HG03159 (cell line): ENCODE data around the gene HEG1.
"Not testable (repeated sequence)": the region's sequence is repeated elsewhere in the genome, so short reads cannot be mapped to it uniquely, and the experiment has no call there.

Source experiments
- ATAC-seq: cut with Tn5 transposase; IDR thresholded peaks from one replicate; pipeline ENCODE4 v1.9.1; 2021; ENCODE audit warnings: mild to moderate bottlenecking, moderate library complexity; ENCODE audit not compliant: unreplicated experiment

The HEG1 gene, protein sequence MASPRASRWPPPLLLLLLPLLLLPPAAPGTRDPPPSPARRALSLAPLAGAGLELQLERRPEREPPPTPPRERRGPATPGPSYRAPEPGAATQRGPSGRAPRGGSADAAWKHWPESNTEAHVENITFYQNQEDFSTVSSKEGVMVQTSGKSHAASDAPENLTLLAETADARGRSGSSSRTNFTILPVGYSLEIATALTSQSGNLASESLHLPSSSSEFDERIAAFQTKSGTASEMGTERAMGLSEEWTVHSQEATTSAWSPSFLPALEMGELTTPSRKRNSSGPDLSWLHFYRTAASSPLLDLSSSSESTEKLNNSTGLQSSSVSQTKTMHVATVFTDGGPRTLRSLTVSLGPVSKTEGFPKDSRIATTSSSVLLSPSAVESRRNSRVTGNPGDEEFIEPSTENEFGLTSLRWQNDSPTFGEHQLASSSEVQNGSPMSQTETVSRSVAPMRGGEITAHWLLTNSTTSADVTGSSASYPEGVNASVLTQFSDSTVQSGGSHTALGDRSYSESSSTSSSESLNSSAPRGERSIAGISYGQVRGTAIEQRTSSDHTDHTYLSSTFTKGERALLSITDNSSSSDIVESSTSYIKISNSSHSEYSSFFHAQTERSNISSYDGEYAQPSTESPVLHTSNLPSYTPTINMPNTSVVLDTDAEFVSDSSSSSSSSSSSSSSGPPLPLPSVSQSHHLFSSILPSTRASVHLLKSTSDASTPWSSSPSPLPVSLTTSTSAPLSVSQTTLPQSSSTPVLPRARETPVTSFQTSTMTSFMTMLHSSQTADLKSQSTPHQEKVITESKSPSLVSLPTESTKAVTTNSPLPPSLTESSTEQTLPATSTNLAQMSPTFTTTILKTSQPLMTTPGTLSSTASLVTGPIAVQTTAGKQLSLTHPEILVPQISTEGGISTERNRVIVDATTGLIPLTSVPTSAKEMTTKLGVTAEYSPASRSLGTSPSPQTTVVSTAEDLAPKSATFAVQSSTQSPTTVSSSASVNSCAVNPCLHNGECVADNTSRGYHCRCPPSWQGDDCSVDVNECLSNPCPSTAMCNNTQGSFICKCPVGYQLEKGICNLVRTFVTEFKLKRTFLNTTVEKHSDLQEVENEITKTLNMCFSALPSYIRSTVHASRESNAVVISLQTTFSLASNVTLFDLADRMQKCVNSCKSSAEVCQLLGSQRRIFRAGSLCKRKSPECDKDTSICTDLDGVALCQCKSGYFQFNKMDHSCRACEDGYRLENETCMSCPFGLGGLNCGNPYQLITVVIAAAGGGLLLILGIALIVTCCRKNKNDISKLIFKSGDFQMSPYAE (N-terminal part only)

DNA sequence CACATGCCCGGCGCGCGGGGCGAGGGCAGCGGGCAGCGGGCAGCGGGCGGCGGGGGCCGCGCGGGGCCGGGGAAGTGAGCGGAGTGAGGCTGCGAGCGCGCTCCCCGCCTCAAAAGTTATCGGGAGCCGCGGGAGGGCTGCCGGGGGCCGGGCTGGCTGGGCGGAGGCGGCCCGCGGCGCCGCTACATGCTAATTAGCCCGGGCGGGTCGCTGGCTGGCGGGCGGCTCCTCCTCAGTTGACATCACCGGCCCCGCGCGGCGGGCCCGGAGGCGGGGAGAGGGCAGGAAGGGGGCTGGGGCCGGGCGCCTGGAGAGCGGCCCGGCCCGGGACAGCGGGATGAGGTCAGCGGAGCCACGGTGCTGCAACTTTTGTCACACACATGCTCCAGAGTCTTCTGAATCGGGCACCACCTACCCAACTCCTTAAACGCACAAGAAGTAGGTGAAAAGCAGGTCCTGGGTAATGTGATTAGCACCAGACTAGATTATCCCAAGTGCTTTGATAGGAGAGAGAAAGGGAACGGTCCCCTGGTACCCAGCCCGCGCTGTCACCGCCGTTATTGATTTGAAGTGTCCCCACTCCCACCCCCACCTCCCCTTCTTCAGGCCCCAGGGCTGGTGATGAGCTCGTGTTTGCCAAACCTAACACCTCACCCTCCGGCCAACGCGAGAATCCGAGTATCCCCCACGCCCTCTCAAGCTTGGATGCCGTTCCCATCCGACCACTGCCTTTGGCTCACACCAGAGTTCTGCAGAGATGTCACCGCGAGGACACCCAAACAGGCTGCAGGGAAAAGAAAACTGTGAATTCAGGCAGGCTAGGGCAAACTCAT lies at the start of gene HEG1:
Gene HEG1, minus strand, starts transcription at position 85 of the 833 bp plus-strand sequence. CDS start 107 bp downstream, outside the sequence.
- peak; percentile 60 for ATAC-seq

GRCh38 chr3:125105116-125105515 lies 49.3 kb upstream of the HEG1 start:
- no peak for ATAC-seq

DNA sequence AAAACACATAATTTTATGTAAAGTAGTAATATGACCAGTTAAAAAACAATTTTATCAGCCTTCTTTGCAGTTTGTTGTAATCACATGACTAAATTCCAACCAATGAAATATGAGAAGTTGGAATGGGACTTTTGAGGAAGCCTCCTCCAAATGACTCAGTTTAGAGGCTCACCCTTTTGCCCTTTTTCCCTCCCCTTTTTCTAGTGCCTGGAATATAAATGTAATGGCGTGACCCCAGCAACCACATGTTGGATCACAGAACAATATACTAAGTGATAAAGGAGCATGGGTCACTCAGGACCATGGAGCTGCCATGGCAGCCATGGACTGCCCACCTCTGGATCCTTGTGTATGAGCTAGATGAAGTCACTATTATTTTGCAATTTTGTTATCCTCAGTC lies 48.8 kb upstream of the HEG1 start:
- ATAC-seq, result no peak

DNA sequence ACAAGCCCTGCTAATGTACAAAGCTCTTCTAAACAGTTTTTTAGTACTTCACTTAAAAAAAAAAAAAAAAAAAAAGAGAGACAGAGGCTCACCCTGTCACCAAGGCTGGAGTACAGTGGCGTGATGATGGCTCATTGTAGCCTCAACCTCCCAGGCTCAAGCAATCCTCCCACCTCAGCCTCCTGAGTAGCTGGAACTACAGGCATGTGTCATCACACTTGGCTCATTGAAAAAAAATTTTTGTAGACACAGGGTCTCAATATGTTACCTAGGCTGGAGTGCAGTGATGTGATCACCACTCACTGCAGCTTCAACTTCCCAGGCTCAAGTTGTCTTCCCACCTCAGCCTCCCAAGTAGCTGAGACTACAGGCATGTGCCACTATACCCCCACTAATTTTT lies 47.6 kb upstream of the HEG1 start:
- no peak for ATAC-seq

- no peak for ATAC-seq
Measured at GRCh38 chr3:125102470-125102869, 46.7 kb upstream of the HEG1 start.

GRCh38 chr3:125098611-125099291 lies 43.0 kb upstream of the HEG1 start:
- ATAC-seq, result no peak

DNA sequence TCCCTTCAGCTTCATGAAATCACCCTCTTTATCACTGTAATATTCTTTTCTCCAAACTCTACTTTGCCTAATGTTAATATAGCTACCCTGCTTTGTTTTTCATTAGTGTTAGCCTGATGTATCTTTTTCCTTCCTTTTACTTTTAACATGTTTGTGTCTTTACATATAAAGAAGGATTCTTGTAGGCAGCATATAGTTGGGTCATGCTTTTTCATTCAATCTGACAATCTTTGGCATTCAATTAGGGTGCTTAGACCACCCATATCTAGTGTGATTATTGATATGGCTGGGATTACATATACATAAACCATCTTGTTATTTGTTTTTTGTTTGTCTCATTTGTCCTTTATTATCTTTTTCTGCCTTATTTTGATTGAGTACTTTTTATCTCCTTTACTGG lies 34.9 kb upstream of the HEG1 start:
- no peak for ATAC-seq

- ATAC-seq, result no peak
Measured at GRCh38 chr3:125087768-125088391, 32.1 kb upstream of the HEG1 start.

GRCh38 chr3:125085166-125085565 lies 29.4 kb upstream of the HEG1 start:
- ATAC-seq, result no peak

DNA sequence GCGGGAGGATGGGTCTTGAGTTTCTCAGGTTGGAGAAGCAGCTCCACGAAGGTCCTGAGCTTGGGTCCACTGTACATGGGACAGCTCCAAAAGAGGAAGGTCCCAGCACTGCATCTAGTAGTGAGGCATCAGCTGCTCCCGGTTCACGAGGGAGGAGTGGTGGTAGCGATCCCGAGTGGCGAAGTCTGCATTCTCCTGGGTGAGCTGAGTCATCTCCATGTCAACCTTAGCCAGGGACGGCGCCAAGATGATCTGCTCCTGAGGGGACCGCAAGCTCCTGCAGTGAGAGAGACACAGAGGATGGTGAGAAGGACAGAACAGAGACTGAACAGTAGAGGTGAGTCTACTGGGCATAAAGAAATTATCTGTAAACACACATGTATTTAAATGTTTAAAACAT lies 28.0 kb upstream of the HEG1 start:
- ATAC-seq, result no peak

GRCh38 chr3:125082339-125082738 lies 26.5 kb upstream of the HEG1 start:
- ATAC-seq, result not testable (repeated sequence)

DNA sequence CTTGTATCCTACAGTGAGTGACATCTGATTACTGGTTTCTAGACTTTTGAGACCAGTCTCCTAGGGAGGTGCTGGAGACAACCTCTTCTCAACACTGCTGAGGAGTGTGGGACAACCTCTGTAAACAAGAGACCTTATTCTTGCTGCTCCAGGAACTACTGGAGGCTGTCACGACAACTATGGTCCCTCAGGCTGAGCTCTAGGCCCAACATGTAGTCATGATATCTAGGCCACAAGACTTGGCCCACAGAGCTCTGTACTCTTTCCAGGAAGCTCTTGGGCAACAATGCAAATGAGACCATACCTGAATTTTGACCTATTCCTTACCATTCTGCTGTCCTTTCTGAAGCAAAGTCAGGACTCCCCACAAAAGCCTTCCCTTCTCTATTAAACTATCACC lies 24.3 kb upstream of the HEG1 start:
- no peak for ATAC-seq

GRCh38 chr3:125079675-125080045 lies 23.9 kb upstream of the HEG1 start:
- no peak for ATAC-seq

DNA sequence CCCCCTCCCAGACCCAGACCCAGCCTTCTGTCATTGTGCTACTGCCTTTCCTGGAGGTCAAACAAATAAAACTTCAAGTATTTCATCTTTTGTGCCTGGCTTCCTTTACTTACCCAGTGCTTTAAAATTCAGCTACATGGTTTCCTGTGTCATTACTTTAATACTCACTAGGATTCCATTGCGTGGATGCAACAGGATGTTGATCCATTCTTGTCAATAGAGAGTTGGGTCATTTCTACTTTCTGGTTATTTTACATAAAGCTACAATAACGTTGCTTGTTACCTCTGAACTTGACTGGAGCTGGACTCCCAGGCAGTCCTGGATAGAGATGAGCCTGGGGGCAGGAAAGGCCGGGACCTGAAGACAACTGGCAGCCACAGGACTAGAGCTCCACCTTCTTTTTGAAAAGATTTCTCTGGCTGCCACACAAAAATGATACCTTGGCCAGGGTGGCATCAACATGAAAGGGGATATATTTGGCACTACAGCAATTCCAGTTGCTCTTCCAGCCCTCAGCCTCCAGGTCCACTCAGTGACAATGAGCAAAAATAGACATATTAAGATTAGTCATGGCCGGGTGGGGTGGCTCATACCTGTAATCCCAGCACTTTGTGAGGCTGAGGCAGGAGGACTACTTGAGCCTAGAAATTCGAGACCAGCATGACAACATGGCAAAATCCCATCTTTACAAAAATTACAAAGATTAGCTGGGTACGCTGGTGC lies 23.3 kb upstream of the HEG1 start:
- ATAC-seq, result no peak

DNA sequence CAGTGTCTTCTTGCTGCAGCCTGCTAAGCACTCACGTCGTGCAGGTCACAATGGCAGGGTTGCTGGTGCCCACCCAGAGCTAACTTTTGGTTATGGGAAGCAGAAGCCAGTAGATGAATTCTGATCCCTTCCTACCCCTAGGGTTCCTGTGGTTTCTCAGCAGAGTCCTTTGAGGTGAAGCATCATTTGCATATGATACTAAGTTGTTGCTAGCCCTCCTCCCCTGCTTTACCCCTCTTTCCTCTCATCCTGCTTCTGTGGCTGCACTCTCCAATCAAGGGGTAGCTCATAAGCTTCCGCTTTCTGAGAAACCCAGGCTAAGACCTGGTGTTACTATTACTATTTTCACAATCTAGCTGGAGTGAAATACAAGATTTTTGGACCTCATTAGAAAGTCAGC lies 22.1 kb upstream of the HEG1 start:
- ATAC-seq, result no peak

DNA sequence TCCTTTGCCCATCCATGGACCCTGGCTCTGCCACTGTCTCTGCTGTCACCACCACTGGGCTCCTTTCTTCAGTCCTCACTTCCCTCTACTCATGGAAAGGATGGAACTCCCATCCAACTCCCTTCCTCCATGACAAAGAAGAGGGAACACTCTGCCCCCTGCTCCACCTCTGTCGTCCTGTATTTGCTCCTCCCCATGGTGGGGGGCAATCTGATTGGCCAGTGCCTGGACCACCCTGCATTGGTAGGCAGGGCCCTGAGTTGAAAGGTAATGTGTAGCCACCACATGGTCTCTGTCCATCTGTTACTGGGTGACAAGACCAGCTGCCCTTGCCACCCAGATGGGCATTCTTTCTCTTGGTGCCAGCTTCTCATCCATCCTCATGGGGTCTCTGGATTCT lies 20.7 kb upstream of the HEG1 start:
- ATAC-seq, result no peak

- ATAC-seq, result no peak
Measured at GRCh38 chr3:125075738-125076137, 19.9 kb upstream of the HEG1 start.

GRCh38 chr3:125073390-125073905 lies 17.7 kb upstream of the HEG1 start:
- ATAC-seq, result no peak
